Tibial nerve (tissue), 4 donors: ENCODE measurements around the gene CELF6. TPM values are rescaled to one million over a fixed set of nuclear protein-coding genes. Genes with fewer than 3 reads are reported as not detected.
"Not testable (repeated sequence)": the region's sequence is repeated elsewhere in the genome, so short reads cannot be mapped to it uniquely, and the experiment has no call there.

Experiments used
- DNase-seq, 2 donors: peaks; one replicate each; pipeline ENCODE4 v3.0.0-alpha.2; 2019; ENCODE audit warnings: low spot score in 2 of 2
- H3K27ac ChIP-seq, 4 donors: fragments of 200-600 bp; sonication (generic) in 3 of 4; one replicate each; pipeline ENCODE4 v1.5.1; 2017 to 2019; ENCODE audit warnings: mild to moderate bottlenecking in 1 of 4
- H3K27me3 ChIP-seq, 2 donors: fragments of 200-600 bp; sonication (generic) in 1 of 2; one replicate each; pipeline versions ENCODE4 v1.5.1 to v1.6.0; 2017 to 2019
- H3K36me3 ChIP-seq, 3 donors: fragments of 200-600 bp; sonication (generic); one replicate each; pipeline ENCODE4 v1.5.1; 2018 to 2019
- H3K4me1 ChIP-seq, 4 donors: fragments of 200-600 bp; sonication (generic) in 3 of 4; one replicate each; pipeline ENCODE4 v1.5.1; 2017 to 2019
- H3K4me3 ChIP-seq, 4 donors: fragments of 200-600 bp; sonication (generic) in 3 of 4; one replicate each; pipeline ENCODE4 v1.5.1; 2017 to 2019; ENCODE audit warnings: mild to moderate bottlenecking in 1 of 4, moderate library complexity in 1 of 4
- H3K9me3 ChIP-seq, 4 donors: fragments of 200-600 bp; sonication (generic) in 3 of 4; one replicate each; pipeline ENCODE4 v1.5.1; 2017 to 2019
- EP300 ChIP-seq, 2 donors: sonication (generic); formaldehyde crosslinking; IDR thresholded peaks; one replicate each; pipeline ENCODE4 v1.6.1; 2017; ENCODE audit warnings: antibody characterized with exemption in 2 of 2, mild to moderate bottlenecking in 1 of 2
- POLR2A ChIP-seq, 2 donors: fragments of 450-650 bp; IDR thresholded peaks; one replicate each; pipeline ENCODE4 v1.6.1; 2017; ENCODE audit warnings: antibody characterized with exemption in 2 of 2, mild to moderate bottlenecking in 2 of 2, moderate library complexity in 2 of 2
- WGBS, 2 donors: methylation state at CpG; one replicate each; pipeline ENCODE4 v1.1.5; 2018; 5-methylcytosine and 5-hydroxymethylcytosine counted together
- total RNA-seq, 4 donors: library from RNA; depleted of rRNA; stranded (reverse); fragments of >200 nt; gene quantifications; one replicate each; pipeline ENCODE4 v1.1.0, GENCODE V29; 2016
- TF ChIP-seq, protein P1 (sequence below), 5 experiments: fragments of 200-600 bp in 3 of 5; fragments of 450-650 bp in 2 of 5; sonication (generic) in 3 of 5; IDR thresholded peaks; one replicate each; pipeline ENCODE4 v1.5.1; 2016 to 2019; ENCODE audit warnings: antibody characterized with exemption in 5 of 5, mild to moderate bottlenecking in 3 of 5, moderate library complexity in 2 of 5

The CELF6 gene
- total RNA-seq, 4 donors from 2014 or later, result 6.0 to 10.4 (median 7.4) TPM

DNA sequence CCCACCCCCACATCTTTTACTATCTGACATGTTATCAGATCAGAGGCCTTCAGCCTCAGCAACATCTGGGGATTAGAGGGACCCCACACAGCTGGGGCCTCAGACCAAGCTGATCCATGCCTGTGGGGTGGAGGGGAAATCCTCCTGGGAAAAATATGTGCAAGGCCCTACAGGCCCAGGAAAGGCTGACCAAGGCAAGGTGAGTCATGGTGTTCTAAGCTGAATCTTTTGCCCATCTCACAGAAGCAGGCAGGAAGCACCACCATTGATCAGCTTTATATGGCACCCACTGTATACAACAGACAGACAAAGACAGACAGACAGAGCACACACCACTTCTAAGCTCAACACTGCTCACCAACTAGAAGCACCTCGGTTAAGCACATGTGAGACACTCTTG is 35.2 kb downstream of the CELF6 start:
- no peaks in the 10 kb centered on the region for H3K9me3 ChIP-seq
- no peak overlapping the region for H3K27ac ChIP-seq
- H3K27me3 ChIP-seq, result no peaks in the 10 kb centered on the region
- H3K4me3 ChIP-seq, result no peak overlapping the region
- no peak for DNase-seq
- H3K36me3 ChIP-seq, result peaks cover 0 to 48% (median 0%) of the 10 kb centered on the region in 3 donors
- H3K4me1 ChIP-seq, result no peaks in the 10 kb centered on the region
- TF ChIP-seq EP300 (IDR thresholded peaks at IDR 0.05), result no peak
- WGBS, 2 donors, result 90 to 100% methylated on average over 1 of the region's 1 CpG

DNA sequence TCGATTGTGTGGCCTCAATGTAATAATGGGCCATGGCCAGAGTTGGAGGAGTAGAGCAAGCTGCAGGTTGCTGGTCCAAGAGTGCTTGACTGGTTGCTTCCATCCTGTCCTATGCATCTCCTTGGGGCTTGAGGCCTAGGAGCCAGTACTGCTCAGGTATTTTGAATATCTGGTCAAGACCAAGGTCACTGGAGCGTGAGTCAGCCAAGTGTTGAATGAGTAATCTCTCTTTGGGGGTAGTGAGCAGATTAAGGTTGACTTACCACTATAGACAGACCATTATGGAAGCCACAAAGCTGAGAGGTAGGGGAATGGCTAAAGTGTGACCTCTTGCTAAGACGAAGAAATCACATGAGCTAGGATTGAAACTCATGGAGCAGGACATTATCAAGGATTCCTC is 38.2 kb downstream of the CELF6 start:
- Histone ChIP-seq H3K36me3 (peaks cover 0 to 19% (median 0%) of the 10 kb centered on the region in 3 donors), H3K27me3 (no peaks in the 10 kb centered on the region), H3K4me3 (no peak overlapping the region), H3K27ac (no peak overlapping the region), H3K9me3 (no peaks in the 10 kb centered on the region), H3K4me1 (no peaks in the 10 kb centered on the region)
- TF ChIP-seq POLR2A (IDR thresholded peaks at IDR 0.05) (no peak), EP300 (IDR thresholded peaks at IDR 0.05) (no peak)
- TF ChIP-seq, protein P1, sequence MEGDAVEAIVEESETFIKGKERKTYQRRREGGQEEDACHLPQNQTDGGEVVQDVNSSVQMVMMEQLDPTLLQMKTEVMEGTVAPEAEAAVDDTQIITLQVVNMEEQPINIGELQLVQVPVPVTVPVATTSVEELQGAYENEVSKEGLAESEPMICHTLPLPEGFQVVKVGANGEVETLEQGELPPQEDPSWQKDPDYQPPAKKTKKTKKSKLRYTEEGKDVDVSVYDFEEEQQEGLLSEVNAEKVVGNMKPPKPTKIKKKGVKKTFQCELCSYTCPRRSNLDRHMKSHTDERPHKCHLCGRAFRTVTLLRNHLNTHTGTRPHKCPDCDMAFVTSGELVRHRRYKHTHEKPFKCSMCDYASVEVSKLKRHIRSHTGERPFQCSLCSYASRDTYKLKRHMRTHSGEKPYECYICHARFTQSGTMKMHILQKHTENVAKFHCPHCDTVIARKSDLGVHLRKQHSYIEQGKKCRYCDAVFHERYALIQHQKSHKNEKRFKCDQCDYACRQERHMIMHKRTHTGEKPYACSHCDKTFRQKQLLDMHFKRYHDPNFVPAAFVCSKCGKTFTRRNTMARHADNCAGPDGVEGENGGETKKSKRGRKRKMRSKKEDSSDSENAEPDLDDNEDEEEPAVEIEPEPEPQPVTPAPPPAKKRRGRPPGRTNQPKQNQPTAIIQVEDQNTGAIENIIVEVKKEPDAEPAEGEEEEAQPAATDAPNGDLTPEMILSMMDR (IDR thresholded peaks at IDR 0.05), result no peak
- no peak for DNase-seq
- WGBS, 2 donors, result 89 to 91% methylated on average over 3 of the region's 3 CpGs

DNA sequence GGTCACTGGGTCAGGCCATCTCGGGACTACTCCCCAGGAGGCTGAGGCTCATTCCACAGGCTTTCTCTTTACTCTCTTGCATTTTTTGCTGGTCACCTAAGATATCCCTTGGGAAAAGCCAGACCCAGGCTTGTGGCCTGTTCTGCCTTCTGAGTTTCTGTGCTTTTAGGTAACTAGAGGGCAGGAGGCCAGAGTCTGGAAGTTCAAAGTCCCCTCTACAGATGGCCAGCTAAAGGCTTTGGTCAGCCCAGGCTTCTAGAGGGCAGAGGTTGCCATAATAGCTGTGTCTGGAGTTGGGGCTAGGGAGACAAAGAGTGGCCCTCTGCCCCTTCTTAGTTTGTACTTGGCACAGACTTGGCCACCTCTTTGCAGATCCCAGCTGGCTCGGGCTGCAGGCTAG is 39.2 kb downstream of the CELF6 start:
- Histone ChIP-seq H3K4me1 (no peaks in the 10 kb centered on the region), H3K27ac (no peak overlapping the region), H3K27me3 (no peaks in the 10 kb centered on the region), H3K36me3 (peaks cover 0 to 13% (median 0%) of the 10 kb centered on the region in 3 donors), H3K4me3 (no peak overlapping the region), H3K9me3 (no peaks in the 10 kb centered on the region)
- WGBS, 2 donors, result 45 to 48% methylated on average over 2 of the region's 2 CpGs
- DNase-seq, result no peak
- no peak for TF ChIP-seq EP300 (IDR thresholded peaks at IDR 0.05)
- TF ChIP-seq POLR2A (IDR thresholded peaks at IDR 0.05), result no peak
- TF ChIP-seq, protein P1 (IDR thresholded peaks at IDR 0.05), result no peak

DNA sequence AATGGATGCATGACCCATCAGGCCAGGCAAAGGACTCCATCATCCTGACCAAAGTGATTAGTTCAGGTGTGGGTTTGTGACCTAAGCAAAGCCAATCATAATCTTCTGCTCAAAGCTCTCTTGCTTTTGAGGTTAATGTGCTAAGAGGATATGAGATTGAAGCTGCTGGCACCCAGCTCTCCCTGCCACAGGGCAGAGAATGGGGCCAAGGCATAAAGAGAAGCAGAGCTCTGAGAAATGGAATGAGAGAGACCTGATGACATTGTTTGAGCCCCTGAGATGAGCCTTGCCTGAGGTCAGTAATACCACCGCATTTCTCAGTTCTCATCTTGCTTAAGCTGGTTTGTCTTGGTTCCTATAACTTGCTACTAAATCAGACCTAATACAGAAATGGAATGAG is 41.2 kb downstream of the CELF6 start:
- Histone ChIP-seq H3K27me3 (no peaks in the 10 kb centered on the region), H3K9me3 (no peaks in the 10 kb centered on the region)

DNA sequence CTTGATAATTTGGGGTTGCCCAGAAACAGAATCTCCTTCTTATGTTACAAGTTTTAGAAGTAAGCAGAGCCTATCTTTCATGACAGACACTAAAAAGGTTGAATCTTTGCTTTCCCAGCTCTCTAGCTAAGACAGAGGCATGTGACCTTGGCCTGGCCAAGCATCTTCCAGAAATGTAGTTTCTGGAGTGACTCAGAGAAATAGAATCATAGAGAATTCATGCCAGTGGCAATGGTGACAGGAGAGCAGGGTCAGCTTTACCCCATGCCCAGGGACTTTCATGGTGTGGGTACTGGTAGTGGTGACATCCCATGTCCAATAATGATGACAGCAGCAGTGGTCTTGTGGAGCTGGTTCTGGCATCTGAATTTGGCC is 43.6 kb downstream of the CELF6 start:
- no peak overlapping the region for H3K27ac ChIP-seq
- no peak for DNase-seq
- H3K4me3 ChIP-seq, result no peak overlapping the region
- H3K27me3 ChIP-seq, result no peaks in the 10 kb centered on the region
- no peaks in the 10 kb centered on the region for H3K36me3 ChIP-seq
- TF ChIP-seq POLR2A (IDR thresholded peaks at IDR 0.05), result no peak
- TF ChIP-seq EP300 (IDR thresholded peaks at IDR 0.05), result no peak
- TF ChIP-seq, protein P1 (IDR thresholded peaks at IDR 0.05), result no peak
- H3K9me3 ChIP-seq, result no peaks in the 10 kb centered on the region
- peaks cover 0 to 16% (median 9%) of the 10 kb centered on the region in 4 donors for H3K4me1 ChIP-seq

More for the DNA sequence above, 41.2 kb downstream of the CELF6 start:
- no peak overlapping the region for H3K27ac ChIP-seq
- H3K4me1 ChIP-seq, result peaks cover 0 to under 1% (median 0%) of the 10 kb centered on the region in 4 donors
- WGBS, 2 donors, result 71 to 90% methylated on average over 1 of the region's 1 CpG
- no peak for TF ChIP-seq POLR2A (IDR thresholded peaks at IDR 0.05)
- TF ChIP-seq, protein P1 (IDR thresholded peaks at IDR 0.05), result no peak
- no peak for TF ChIP-seq EP300 (IDR thresholded peaks at IDR 0.05)
- H3K36me3 ChIP-seq, result no peaks in the 10 kb centered on the region
- no peak for DNase-seq
- H3K4me3 ChIP-seq, result no peak overlapping the region

DNA sequence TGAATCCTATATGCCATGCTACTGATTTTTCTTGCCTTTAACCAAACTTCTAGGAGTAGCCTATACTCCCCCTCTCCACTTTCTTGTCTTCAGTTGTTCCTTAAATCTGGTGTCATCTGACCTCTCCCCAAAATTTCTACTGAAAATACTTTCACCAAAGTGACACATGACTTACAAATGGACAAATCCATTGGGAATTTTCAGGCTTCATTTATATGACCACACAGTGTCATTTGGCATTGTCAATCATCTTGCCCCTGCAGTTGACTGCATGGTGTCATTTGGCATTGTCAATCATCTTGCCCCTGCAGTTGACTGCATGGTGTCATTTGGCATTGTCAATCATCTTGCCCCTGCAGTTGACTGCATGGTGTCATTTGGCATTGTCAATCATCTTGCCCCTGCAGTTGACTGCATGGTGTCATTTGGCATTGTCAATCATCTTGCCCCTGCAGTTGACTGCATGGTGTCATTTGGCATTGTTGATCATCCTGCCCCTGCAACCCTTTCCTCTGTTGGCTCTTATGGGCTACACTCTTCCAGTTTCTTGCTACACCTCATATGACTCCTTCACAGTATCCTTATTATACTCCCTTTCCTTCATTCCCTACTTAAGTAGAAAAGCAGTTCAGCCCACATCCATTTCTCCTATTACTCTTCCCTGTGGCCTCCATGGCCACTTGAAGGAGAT is 44.2 kb downstream of the CELF6 start:
- not testable (repeated sequence) for H3K27ac ChIP-seq, H3K36me3 ChIP-seq, H3K9me3 ChIP-seq, H3K4me3 ChIP-seq, DNase-seq, H3K27me3 ChIP-seq
- peaks cover 0 to 21% (median 14%) of the 10 kb centered on the region in 4 donors for H3K4me1 ChIP-seq
